ENCODE results near the gene CCL26. TPM values are rescaled to one million over a fixed set of nuclear protein-coding genes. Genes with fewer than 3 reads are reported as not detected.
"Not testable (repeated sequence)": the region's sequence is repeated elsewhere in the genome, so short reads cannot be mapped to it uniquely, and the experiment has no call there.

CCL26 gene
- polyA plus RNA-seq, 10 donors: 0.51 to 1.7 (median 0.79) TPM

- no peak for DNase-seq
Measured at GRCh38 chr7:75739796-75740672, 32.0 kb downstream of the CCL26 start.

GRCh38 chr7:75738975-75739795 is 32.8 kb downstream of the CCL26 start:
- DNase-seq: peak; percentile 98 to 99 (median 98)

GRCh38 chr7:75738604-75738974 is 33.4 kb downstream of the CCL26 start, which contains the start of gene HIP1:
Gene HIP1, minus strand, starts transcription at chr7:75738941. Its CDS starts 21 bp downstream, at chr7:75738920.
- DNase-seq: no peak

GRCh38 chr7:75737856-75738603 is 34.0 kb downstream of the CCL26 start:
- peak in 1 of 3 donors; percentile 67 for DNase-seq

- no peak for DNase-seq
Measured at GRCh38 chr7:75735581-75736350, 36.2 kb downstream of the CCL26 start.

GRCh38 chr7:75734586-75735458 is 37.2 kb downstream of the CCL26 start:
- DNase-seq: peak in 1 of 3 donors; percentile 52

- DNase-seq: peak in 1 of 3 donors; percentile 67
Measured at GRCh38 chr7:75732764-75733630, 39.0 kb downstream of the CCL26 start.

GRCh38 chr7:75732016-75732521 is 39.9 kb downstream of the CCL26 start:
- DNase-seq: no peak

GRCh38 chr7:75729851-75730274 is 42.1 kb downstream of the CCL26 start:
- DNase-seq: no peak

GRCh38 chr7:75727881-75728593 is 44.0 kb downstream of the CCL26 start:
- no peak for DNase-seq

GRCh38 chr7:75727351-75727750 is 44.7 kb downstream of the CCL26 start:
- DNase-seq: not testable (repeated sequence)

- DNase-seq: no peak
Measured at GRCh38 chr7:75725306-75725705, 46.7 kb downstream of the CCL26 start.

GRCh38 chr7:75723444-75723843 is 48.6 kb downstream of the CCL26 start:
- DNase-seq: no peak

- DNase-seq: no peak
Measured at GRCh38 chr7:75722373-75722772, 49.6 kb downstream of the CCL26 start.

- DNase-seq: not testable (repeated sequence)
Measured at GRCh38 chr7:75721922-75722321, 50.1 kb downstream of the CCL26 start.

GRCh38 chr7:75721426-75721825 is 50.6 kb downstream of the CCL26 start:
- DNase-seq: no peak

GRCh38 chr7:75719626-75720025 is 52.4 kb downstream of the CCL26 start:
- DNase-seq: no peak
